Measurements from ENCODE around the gene HIVEP3. TPM values are rescaled to one million over a fixed set of nuclear protein-coding genes. Genes with fewer than 3 reads are reported as not detected.

The HIVEP3 gene
- total RNA-seq, 1 experiment from 2014 or later, result 11.0 TPM

DNA sequence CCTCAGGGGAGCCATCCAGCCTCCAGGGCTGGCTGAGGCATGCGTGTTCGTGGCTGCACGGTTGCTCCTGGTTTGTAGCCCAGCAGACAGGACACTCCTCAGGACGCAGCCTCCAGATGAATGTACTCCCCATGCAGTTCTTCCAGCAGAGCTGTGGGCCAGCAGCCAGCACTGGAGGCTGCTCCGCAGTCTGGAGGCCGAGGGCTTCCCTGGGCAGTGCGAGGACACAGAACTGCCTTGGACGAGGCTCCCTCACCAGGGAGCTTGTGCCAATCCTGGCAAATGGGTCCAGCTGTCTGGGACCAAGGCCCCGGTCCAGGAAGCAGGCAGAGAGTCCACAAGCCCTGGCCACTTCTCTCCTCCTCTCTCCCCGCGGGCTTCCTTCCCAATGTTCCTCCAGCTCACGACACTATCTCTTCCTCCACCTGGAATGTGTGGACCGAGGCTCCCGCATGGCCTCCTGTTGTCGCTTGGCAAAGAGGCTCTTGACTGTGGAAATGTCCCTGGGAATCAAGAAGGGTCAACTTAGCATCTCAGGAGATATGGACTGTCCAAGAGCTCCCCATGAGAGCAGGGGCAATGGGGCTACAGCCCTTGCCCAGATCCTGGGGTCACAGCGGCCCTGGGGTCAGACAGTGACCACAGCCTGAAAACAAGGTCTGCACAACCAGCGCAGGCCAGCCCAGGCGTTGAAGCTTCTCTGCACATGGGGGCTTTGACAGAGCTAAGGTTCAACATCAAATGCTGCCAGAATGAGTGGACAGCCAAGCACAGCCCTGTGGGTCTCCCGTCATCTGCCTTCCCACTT lies 439.5 kb downstream of the HIVEP3 start:
- H3K4me1 ChIP-seq (replicated peaks; ENCODE audit: insufficient read depth), result peaks cover 33% of the 10 kb centered on the region

DNA sequence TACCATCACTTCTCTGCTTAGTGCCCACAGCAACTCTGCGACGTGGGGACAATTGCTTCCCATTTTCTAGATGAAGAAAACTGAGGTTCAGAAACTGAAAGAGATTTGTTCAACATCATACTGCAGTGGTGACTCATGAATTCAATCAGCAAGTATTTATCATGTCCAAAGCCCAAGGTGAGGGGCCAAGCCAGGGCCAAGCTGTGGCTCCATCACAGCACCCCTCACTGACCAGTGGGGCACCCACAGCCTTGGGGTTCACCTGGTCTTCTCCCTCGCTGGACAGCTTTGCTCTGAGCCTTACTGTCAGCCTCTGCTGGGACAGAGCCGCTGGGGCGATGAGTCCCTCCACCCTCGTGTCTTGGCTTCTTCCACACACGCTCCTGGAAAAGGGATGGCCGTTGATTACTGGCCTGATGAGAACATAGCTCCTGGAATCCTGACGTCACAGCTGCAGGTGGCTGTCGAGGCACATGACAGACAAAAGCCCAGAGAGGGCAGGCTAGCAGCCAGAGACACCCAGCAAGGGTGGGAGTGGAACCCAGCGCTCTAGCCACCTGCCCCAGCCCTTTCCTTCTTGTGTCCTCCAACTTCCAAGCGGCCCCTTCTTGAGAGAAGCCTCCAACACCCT lies 440.5 kb downstream of the HIVEP3 start:
- Histone ChIP-seq H3K4me3 (no peak overlapping the region), H3K36me3 (ENCODE audit: low read depth) (no peaks in the 10 kb centered on the region), H3K27ac (no peak overlapping the region), H3F3A (ENCODE audit: insufficient read depth, low read depth) (no peaks in the 10 kb centered on the region; the same call in 1 of the 2 replicates), H3K9me3 (ENCODE audit: insufficient read depth, low read depth) (no peaks in the 10 kb centered on the region), H3K4me1 (replicated peaks; ENCODE audit: insufficient read depth) (peaks cover 33% of the 10 kb centered on the region), H3K27me3 (ENCODE audit: insufficient read depth, low read depth) (no peaks in the 10 kb centered on the region), H3K9me2 (ENCODE audit: insufficient read depth) (no peaks in the 10 kb centered on the region), H3K79me2 (ENCODE audit: low read depth) (no peaks in the 10 kb centered on the region), H3K4me2 (no peak overlapping the region), H4K20me1 (ENCODE audit: insufficient read depth) (no peaks in the 10 kb centered on the region), H2AFZ (no peak overlapping the region)
- POLR2A ChIA-PET (ENCODE audit: unreplicated experiment), result no interaction called here
- no peak for DNase-seq
- BruUV-seq (replicated peaks), result no TSS peak
- intact Hi-C loops (cut with micrococcal nuclease; ENCODE audit: unreplicated experiment), result no loop called here
- CTCF ChIA-PET, result no interaction called here
- TF ChIP-seq EZH2 (IDR thresholded peaks at IDR 0.05; ENCODE audit: low read depth), result no peak
- TF ChIP-seq, protein P1, sequence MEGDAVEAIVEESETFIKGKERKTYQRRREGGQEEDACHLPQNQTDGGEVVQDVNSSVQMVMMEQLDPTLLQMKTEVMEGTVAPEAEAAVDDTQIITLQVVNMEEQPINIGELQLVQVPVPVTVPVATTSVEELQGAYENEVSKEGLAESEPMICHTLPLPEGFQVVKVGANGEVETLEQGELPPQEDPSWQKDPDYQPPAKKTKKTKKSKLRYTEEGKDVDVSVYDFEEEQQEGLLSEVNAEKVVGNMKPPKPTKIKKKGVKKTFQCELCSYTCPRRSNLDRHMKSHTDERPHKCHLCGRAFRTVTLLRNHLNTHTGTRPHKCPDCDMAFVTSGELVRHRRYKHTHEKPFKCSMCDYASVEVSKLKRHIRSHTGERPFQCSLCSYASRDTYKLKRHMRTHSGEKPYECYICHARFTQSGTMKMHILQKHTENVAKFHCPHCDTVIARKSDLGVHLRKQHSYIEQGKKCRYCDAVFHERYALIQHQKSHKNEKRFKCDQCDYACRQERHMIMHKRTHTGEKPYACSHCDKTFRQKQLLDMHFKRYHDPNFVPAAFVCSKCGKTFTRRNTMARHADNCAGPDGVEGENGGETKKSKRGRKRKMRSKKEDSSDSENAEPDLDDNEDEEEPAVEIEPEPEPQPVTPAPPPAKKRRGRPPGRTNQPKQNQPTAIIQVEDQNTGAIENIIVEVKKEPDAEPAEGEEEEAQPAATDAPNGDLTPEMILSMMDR (conservative IDR thresholded peaks at IDR 0.05), result no peak

More for the DNA sequence above, 439.5 kb downstream of the HIVEP3 start:
- TF ChIP-seq, protein P1 (conservative IDR thresholded peaks at IDR 0.05), result no peak
- no peak for TF ChIP-seq EZH2 (IDR thresholded peaks at IDR 0.05; ENCODE audit: low read depth)
- H3K36me3 ChIP-seq (ENCODE audit: low read depth), result no peaks in the 10 kb centered on the region
- no peaks in the 10 kb centered on the region for H4K20me1 ChIP-seq (ENCODE audit: insufficient read depth)
- no peak overlapping the region for H3K4me2 ChIP-seq
- ChIA-PET CTCF (interaction anchor here (0.6 kb wide), 1 partner anchor 310 kb away, joined by 3 read pairs; no protein-coding TSS in a partner anchor), POLR2A (ENCODE audit: unreplicated experiment) (interaction anchor here (0.7 kb wide), 1 partner anchor 26 kb away, joined by 3 read pairs; no protein-coding TSS in a partner anchor)
- DNase-seq, result no peak
- no TSS peak for BruUV-seq (replicated peaks)
- no peaks in the 10 kb centered on the region for H3K79me2 ChIP-seq (ENCODE audit: low read depth)
- H3K27ac ChIP-seq, result no peak overlapping the region
- no peaks in the 10 kb centered on the region for H3K9me2 ChIP-seq (ENCODE audit: insufficient read depth)
- no peaks in the 10 kb centered on the region for H3K27me3 ChIP-seq (ENCODE audit: insufficient read depth, low read depth)
- H2AFZ ChIP-seq, result no peak overlapping the region
- no peaks in the 10 kb centered on the region; the same call in 1 of the 2 replicates for H3F3A ChIP-seq (ENCODE audit: insufficient read depth, low read depth)
- intact Hi-C loops (cut with micrococcal nuclease; ENCODE audit: unreplicated experiment), result no loop called here
- no peaks in the 10 kb centered on the region for H3K9me3 ChIP-seq (ENCODE audit: insufficient read depth, low read depth)
- no peak overlapping the region for H3K4me3 ChIP-seq

DNA sequence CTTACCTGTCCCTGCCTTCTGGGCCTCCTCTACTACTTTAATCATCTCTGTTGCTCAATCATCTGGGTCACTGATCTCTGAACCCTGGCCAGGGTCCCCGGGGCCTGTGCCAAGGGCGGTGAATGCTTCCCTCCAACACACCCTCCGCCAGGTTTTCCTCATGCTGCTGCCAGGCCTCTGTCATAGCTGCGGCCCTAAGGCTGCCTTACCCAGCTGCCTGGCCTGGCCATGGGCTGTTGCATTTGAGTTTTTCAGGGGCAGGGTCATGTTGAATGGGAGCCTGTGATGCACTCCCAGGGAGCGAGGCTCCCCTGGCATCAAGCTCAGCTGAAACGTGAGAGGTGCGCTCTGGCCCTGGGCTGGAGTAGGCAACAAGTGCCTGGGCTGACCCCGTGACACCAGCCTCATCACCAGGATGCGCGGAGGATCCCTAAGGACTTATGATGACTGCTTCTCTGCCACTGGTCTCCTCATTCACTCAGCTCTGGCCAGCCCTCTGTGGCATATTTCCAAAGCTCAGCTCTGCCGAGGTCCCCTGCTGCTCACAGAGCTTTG lies 441.8 kb downstream of the HIVEP3 start:
- intact Hi-C loops (cut with micrococcal nuclease; ENCODE audit: unreplicated experiment), result no loop called here
- H3K27me3 ChIP-seq (ENCODE audit: insufficient read depth, low read depth), result no peaks in the 10 kb centered on the region
- no peaks in the 10 kb centered on the region for H3K79me2 ChIP-seq (ENCODE audit: low read depth)
- H3K9me2 ChIP-seq (ENCODE audit: insufficient read depth), result no peaks in the 10 kb centered on the region
- BruUV-seq (replicated peaks), result no TSS peak
- H3F3A ChIP-seq (ENCODE audit: insufficient read depth, low read depth), result no peaks in the 10 kb centered on the region; the same call in 1 of the 2 replicates
- CTCF ChIA-PET, result interaction anchor here (0.6 to 0.7 kb wide), 4 partner anchors 15 to 1289 kb away, joined by 3 to 8 read pairs (median 5); no protein-coding TSS in a partner anchor
- H3K4me3 ChIP-seq, result no peak overlapping the region
- H2AFZ ChIP-seq, result no peak overlapping the region
- 0 out of 2 replicates have a peak overlapping the region, but pooled peaks have one; percentile 9 for H3K4me2 ChIP-seq
- peaks cover 33% of the 10 kb centered on the region for H3K4me1 ChIP-seq (replicated peaks; ENCODE audit: insufficient read depth)
- TF ChIP-seq, protein P1 (conservative IDR thresholded peaks at IDR 0.05), result no peak
- TF ChIP-seq EZH2 (IDR thresholded peaks at IDR 0.05; ENCODE audit: low read depth), result no peak
- no peaks in the 10 kb centered on the region for H3K36me3 ChIP-seq (ENCODE audit: low read depth)
- H4K20me1 ChIP-seq (ENCODE audit: insufficient read depth), result no peaks in the 10 kb centered on the region
- POLR2A ChIA-PET (ENCODE audit: unreplicated experiment), result interaction anchor here (0.5 kb wide), 1 partner anchor 614 kb away, joined by 6 read pairs; no protein-coding TSS in a partner anchor
- no peak overlapping the region for H3K27ac ChIP-seq
- peak in 1 of 2 experiments; percentile 68 for DNase-seq
- H3K9me3 ChIP-seq (ENCODE audit: insufficient read depth, low read depth), result no peaks in the 10 kb centered on the region
